Stimulated activated CD8-positive, alpha-beta memory T cell treated with anti-CD3 and anti-CD28 coated beads, Interleukin-15, amount 100 ng/mL, for 24 hours (primary cell): ENCODE results near the gene USP25.
"Not testable (repeated sequence)": the region's sequence is repeated elsewhere in the genome, so short reads cannot be mapped to it uniquely, and the experiment has no call there.

Experiments used
- DNase-seq: peaks from one replicate; pipeline ENCODE4 v3.0.0-alpha.2; 2020; ENCODE audit warnings: low read depth

USP25 gene

GRCh38 chr21:15731243-15731613 lies 1.4 kb downstream of the USP25 start:
- DNase-seq: no peak

DNA sequence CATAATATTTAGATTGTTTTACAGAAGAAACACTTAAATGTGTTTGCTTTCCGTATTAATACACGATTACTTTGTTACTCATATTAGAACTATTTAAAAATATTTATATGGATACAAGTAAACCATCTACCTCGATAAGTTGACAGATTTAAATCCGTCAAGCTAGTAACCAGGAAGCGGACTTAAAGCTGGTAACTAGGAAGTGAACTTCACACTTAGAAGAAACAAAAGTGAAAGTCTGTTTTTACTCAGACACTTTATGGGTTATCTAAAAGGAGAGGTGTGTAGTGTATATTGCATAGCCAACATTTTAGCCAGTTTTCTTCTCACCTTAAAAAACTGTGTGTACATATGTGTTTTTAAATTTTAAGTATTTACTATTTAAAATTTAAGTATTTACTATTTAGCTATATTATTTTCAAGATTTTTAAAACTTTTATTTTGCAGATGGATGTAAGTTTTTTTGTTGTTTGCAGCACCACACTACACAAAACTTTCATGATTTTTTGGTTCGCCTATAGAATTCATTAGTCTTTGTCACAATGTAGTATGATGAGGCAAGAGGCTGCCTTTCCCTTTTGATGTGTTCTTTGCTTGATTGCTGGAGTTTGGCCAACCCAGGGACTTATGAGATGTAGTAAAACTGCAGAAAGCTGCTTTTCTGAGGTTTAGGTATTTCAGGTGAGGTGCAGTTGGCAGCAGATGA lies 2.7 kb downstream of the USP25 start:
- no peak for DNase-seq

DNA sequence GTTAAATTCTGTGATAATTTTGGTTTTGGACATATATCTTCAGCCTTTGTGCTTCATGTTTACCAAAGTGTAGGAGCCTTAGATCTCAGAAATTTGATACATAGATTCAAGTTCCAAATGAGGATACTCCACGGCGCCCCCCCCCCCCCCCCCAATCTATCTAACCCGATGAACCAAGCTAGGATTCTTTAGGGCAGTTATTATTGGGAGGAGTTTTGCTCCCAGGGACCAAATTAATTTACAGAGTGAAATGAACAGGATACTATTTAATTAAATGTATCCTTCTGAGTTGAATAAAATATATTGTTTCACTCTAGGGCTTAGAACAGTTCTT lies 3.2 kb downstream of the USP25 start:
- no peak for DNase-seq

GRCh38 chr21:15735409-15735808 lies 5.6 kb downstream of the USP25 start:
- DNase-seq: no peak

DNA sequence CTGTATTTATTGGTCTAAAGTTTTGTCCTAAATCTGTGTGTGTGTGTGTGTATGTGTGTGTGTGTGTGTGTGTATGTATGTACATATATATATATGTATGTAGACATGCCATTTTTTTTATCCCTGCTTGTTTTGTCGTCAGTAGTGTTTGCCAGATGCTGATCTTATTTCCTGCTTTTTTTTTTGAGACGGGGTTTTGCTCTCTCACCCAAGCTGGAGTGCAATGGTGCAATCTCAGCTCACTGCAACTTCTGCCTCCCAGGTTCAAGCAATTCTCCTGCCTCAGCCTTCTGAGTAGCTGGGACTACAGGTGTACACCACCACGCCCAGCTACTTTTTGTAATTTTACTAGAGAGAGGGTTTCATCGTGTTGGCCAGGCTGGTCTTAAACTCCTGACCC lies 6.1 kb downstream of the USP25 start:
- DNase-seq: not testable (repeated sequence)

DNA sequence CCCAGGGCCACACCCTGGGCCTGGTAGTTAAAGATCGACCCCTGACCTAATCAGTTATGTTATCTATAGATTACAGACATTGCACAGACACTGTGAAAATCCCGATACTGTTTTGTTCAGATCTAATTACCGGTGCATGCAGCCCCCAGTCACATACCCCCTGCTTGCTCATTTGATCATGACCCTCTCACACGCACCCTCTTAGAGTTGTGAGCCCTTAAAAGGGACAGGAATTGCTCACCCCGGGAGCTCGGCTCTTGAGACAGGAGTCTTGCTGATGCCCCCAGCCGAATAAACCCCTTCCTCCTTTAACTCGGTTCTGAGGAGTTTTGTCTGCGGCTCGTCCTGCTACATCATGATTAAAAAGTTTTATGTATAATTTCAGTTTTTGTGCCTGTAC lies 9.0 kb downstream of the USP25 start:
- DNase-seq: not testable (repeated sequence)

- DNase-seq: no peak
Observed at GRCh38 chr21:15740383-15740782, 10.6 kb downstream of the USP25 start.

DNA sequence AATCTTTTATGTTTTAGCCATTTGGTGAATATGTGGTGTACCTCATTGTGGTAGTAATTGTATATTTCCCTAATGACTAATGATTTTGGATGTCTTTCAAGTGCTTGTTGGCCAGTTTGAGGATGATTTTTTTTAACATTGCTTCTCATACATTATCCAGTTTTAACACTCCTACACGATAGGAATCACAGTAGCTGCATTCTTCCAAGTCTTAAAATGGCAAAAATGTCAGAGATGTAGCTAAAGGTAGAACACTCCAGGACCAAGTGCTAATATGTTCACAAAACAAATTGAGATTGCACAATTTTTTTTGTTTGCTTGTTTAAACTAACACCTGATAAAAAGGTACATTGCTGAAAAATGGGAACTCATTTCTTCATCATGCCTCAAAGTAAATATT lies 11.7 kb downstream of the USP25 start:
- no peak for DNase-seq

DNA sequence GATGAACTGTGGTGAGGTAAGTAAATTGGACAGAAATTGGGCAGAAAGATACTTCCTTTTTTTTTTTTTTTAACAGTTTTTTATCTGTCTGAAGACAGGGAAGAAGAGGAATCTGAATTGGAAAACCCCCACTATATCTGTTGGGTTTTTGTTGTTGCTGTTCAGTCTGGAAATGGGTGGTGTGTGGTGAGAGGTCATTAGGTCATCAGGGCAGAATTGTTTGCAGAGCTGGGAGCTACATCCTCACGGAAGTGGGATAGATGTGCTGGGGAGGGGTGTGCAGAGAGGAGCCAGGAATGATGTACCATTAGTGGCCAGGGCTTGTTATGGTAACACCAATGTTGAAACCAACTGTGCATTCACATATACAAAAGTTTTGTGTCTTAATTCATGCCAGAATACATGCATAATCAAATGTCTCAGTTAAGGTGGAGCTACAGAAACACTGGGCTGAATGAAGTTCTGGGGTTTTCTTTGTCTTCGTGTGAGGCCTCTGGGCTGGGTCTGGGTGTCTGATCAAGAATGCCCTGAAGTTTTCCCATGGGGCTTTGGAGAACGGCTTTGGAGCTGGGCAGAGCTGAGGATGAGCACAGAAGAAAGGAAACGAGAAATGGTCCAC lies 12.4 kb downstream of the USP25 start:
- DNase-seq: no peak

DNA sequence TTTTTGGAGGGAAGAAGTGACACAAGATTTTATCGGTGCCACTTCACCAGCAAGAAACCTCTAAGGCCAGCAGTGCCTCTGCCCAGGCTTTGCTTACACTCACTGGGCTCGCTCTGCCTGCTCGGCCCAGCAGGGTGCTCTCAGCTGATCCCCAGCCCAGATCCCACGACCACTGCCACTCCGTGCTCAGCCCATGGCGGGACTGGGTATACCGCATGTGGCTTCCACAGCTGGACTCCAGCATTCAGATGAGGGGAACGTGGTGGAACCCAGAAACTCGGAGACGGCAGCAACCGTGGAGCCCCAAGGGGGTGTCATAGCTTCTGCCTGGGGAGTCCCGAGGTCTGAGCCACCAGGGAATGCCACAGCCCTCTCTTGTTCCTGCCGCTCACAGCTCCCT lies 12.9 kb downstream of the USP25 start:
- DNase-seq: no peak

DNA sequence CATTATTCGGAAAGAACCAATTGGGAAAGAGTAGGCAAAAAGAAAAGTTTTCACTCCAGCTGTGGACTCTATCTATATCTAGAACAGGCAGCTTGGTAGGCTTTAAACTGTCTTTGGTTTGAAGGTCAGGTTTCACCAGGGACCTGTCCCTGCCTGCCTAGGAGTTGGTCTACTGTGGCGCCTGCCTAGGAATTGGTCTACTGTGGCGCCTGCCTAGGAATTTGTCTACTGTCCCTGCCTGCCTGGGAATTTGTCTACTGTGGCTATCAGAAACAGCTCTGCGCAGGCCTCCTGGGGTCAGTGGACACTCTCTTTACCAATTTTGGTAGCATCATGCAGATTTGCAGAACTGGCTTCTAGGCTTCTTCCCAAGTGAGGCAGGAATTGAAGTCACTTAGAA lies 13.8 kb downstream of the USP25 start:
- DNase-seq: no peak

GRCh38 chr21:15744926-15745325 lies 15.1 kb downstream of the USP25 start:
- no peak for DNase-seq

GRCh38 chr21:15748586-15748985 lies 18.8 kb downstream of the USP25 start:
- DNase-seq: no peak

- DNase-seq: no peak
Observed at GRCh38 chr21:15749082-15749860, 19.5 kb downstream of the USP25 start.

GRCh38 chr21:15749861-15750159 lies 20.0 kb downstream of the USP25 start:
- no peak for DNase-seq

GRCh38 chr21:15751037-15751436 lies 21.3 kb downstream of the USP25 start:
- DNase-seq: no peak

DNA sequence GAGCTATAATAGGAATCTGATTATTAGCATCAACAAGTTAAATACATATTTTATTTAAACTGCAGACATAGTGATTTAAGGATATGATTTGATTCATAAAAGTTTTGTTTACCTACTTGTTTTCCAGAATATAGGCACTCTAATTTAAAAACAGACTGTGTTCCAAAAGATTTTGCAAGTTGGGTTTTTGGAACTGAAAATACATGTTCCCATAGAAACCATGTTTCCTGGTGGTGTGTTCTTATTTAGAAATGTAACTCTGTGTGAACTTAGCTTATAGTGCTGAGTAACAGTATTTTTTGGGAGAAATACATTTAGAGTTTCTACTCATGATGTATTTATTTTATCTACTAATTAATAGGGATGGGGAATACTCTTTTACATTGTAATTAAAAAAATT lies 21.8 kb downstream of the USP25 start:
- DNase-seq: no peak

- no peak for DNase-seq
Observed at GRCh38 chr21:15752763-15753407, 23.1 kb downstream of the USP25 start.

- no peak for DNase-seq
Observed at GRCh38 chr21:15753741-15754140, 24.0 kb downstream of the USP25 start.

DNA sequence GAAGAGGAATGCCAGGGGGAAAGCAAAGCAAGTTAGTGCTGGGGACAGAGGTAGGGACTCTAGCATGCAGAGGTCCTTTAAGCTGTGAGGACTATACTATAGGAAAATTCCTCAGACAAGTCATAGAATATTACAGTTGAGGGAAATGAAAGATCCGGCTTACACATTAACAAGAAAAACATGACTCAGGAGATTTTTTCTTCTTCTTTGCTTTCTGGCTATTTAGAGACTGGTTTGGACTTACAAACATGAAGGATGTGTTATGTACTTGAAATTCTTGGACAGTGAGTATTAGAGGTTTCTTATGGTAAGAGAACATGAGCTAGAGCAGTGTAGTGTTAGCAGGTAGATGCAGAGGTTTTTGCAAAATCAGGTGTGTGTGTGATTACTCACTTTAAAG lies 24.9 kb downstream of the USP25 start:
- DNase-seq: no peak

DNA sequence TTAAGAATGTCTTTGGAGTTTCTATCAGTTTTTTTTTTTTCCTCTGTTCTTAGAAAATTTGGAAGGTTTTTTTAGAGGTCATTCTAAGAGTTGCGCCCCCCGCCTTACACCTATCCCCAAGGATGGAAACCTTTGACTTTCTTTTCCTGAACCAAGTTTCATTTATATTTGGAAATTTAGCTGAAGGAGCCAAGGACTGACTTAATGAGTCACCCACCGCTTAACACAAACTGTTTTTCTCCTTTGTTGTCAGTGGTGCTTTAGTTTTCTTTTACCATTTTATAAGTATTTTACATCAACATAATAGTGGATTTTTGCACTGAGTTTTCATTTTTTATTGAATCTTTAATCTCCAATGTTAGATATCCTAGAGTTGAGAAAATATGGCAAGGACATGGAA lies 25.3 kb downstream of the USP25 start:
- DNase-seq: no peak

DNA sequence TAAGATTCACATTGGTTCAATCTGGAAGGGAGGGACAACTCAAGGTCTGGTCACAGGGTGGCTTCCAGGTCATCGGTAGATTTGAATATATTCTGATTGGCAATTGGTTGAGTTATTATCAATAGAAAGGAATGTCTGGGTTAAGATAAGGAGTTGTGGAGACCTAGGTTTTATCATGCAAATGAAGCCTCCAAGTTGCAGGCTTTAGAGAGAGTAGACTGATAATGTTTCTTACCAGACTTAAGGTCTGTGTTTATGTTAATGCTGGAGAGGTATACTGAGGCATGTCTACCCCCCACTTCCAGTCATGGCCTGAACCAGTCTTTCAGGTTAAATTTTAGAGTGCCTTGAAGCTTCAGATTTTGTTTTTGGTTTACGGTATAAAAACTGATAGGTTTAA lies 29.7 kb downstream of the USP25 start:
- no peak for DNase-seq

GRCh38 chr21:15761507-15762100 lies 31.8 kb downstream of the USP25 start:
- no peak for DNase-seq
